Medulla oblongata (tissue), 1 donor: ENCODE measurements around the gene RGR.
A peak's percentile ranks its signal among the peaks of the same experiment; 100 is the strongest.

ENCODE experiments used
- DNase-seq: peaks from one replicate; pipeline ENCODE4 v3.0.0-alpha.2; 2015; ENCODE audit errors: extremely low spot score

RGR gene

GRCh38 chr10:84244651-84245270 lies at the start of gene RGR:
Gene RGR, plus strand, starts transcription at chr10:84245053. Its CDS starts 38 bp downstream, at chr10:84245091.
- DNase-seq = peak; percentile 99

GRCh38 chr10:84196083-84196482 lies 48.8 kb upstream of the RGR start:
- DNase-seq = no peak

GRCh38 chr10:84196941-84197340 lies 47.9 kb upstream of the RGR start:
- DNase-seq = peak; percentile 27

GRCh38 chr10:84197643-84198042 lies 47.2 kb upstream of the RGR start:
- no peak for DNase-seq

GRCh38 chr10:84198206-84198915 lies 46.5 kb upstream of the RGR start:
- no peak for DNase-seq

GRCh38 chr10:84200537-84201243 lies 44.2 kb upstream of the RGR start:
- DNase-seq = no peak

- no peak for DNase-seq
Measured at GRCh38 chr10:84201244-84201606, 43.6 kb upstream of the RGR start.

GRCh38 chr10:84201682-84202081 lies 43.2 kb upstream of the RGR start:
- no peak for DNase-seq

- no peak for DNase-seq
Measured at GRCh38 chr10:84202349-84202748, 42.5 kb upstream of the RGR start.

- DNase-seq = no peak
Measured at GRCh38 chr10:84204122-84204521, 40.7 kb upstream of the RGR start.

GRCh38 chr10:84204610-84205009 lies 40.2 kb upstream of the RGR start:
- DNase-seq = no peak

- DNase-seq = peak; percentile 76
Measured at GRCh38 chr10:84205049-84205852, 39.6 kb upstream of the RGR start.

- no peak for DNase-seq
Measured at GRCh38 chr10:84205853-84206525, 38.9 kb upstream of the RGR start.

GRCh38 chr10:84208023-84208422 lies 36.8 kb upstream of the RGR start:
- no peak for DNase-seq

- DNase-seq = no peak
Measured at GRCh38 chr10:84211566-84211965, 33.3 kb upstream of the RGR start.

- DNase-seq = no peak
Measured at GRCh38 chr10:84212014-84212413, 32.8 kb upstream of the RGR start.

- no peak for DNase-seq
Measured at GRCh38 chr10:84213076-84213475, 31.8 kb upstream of the RGR start.

GRCh38 chr10:84214046-84214572 lies 30.7 kb upstream of the RGR start:
- no peak for DNase-seq

GRCh38 chr10:84214612-84215235 lies 30.1 kb upstream of the RGR start:
- peak; percentile 50 for DNase-seq

- DNase-seq = no peak
Measured at GRCh38 chr10:84216834-84217233, 28.0 kb upstream of the RGR start.

GRCh38 chr10:84217746-84218145 lies 27.1 kb upstream of the RGR start:
- DNase-seq = no peak
